ENCODE measurements around the gene MYRIP.
A peak's percentile ranks its signal among the peaks of the same experiment; 100 is the strongest.
"Not testable (repeated sequence)": the region's sequence is repeated elsewhere in the genome, so short reads cannot be mapped to it uniquely, and the experiment has no call there.

Gene MYRIP

DNA sequence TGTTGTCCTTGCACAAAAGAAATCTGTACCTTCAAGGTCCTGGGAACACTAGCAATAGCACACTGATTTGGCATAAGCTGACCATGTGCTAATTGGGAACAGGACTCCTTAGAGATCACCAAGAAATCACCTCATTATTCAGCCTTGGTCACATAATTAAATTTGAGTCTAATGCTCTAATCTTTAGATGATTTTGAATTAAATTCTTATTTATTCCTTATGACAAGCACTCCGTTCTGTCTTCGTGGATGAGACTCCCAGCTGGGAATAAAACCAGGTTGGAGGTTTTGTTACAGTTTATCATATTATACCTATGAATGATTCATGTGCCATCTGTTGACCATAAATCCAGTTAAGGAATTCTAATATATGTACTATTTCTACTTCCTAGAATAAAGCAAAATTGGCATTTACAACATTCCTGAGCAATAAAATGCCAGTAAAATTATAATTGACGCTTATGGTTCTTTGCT is 162.2 kb downstream of the MYRIP start:
- DNase-seq (ENCODE audit: low spot score), result no peak

DNA sequence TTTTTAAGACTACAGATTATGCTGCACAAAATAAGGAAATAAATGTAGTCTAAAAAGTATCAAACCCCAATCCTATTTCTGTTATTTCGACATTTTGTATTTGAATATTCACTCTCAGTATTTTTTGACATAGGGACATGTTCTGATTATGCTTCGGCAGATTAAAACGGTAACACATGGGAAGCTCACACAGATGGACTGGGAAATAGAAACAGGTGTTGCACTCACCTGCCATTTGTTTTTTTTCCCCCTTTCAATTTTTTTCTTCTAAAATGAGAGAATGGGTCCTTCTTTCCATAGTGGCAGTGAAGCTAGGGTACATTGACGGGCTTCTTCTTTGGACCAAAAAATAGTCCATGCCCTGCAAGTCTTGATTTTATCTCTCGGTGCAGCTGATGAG is 163.1 kb downstream of the MYRIP start:
- no peak for DNase-seq (ENCODE audit: low spot score)

DNA sequence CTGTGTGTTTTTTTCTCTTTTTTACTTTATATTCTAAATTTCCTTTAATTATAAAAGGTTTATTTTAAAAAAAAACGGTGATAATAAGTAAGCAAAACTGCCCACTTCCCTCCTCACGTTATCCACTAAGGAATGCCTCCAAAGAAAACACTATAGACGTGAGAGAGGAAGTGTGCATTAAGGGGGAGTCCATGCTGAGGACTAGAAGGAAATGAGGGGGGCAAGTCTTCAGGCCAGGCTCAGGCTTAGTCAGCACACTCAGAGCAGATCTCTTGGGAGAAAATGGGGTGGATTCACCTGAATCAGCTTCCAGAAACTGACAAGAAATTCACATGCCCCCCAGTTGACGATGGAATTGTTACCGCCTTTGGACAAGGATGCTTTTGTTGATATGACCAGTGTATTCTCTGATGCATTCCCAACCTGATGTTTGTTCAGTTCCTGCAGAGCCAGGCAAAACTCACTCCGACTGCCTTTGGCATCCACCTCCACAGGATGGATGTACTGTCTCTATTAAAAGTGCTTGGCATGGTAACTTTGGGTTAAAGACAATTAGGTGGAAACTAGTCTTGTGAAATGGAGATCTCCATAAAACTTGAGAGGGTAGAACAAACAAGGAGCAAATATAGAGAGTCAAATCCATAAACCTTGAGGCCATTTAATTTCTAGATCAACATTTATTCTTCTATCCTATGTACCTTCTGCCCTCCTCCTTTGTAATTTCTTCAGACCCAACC is 167.8 kb downstream of the MYRIP start:
- DNase-seq (ENCODE audit: low spot score), result no peak

DNA sequence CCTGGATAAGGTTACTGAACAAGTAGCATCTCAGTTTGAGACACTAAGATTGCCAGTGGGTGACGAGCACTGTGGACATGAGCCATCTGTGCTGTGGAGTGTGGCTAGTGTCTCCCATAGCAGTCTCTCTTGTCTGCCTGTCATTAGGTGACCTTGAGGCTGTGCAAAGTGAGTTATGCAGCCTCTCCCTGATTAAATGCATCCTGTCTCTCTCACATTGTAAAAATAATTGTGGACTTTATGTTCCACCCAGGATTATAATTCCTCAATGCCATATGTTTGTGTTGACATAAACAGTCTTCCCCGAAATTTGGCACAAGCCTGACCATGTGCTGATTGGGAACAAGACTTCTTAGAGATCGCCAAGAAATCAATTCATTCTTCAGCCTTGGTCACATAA is 168.9 kb downstream of the MYRIP start:
- no peak for DNase-seq (ENCODE audit: low spot score)

DNA sequence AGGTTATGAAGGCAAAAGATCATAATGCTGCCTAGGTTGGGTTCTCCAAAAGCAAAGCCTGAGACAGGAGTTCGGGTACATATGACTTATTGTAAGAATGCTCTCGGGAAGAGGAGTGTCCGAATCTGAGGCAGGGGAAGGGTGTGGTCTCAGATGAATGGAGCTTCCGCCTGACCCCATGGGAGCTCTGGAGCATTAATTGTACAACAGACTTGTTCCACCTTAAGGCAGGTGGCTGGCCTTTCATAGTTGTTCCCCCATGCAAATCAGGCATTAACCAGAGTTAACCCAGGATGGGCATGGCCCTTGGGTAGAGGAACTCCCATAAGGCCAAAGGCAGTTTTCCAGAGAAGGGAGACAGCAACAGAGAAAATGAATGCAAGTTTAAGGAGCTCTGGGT is 170.6 kb downstream of the MYRIP start:
- DNase-seq (ENCODE audit: low spot score), result no peak

DNA sequence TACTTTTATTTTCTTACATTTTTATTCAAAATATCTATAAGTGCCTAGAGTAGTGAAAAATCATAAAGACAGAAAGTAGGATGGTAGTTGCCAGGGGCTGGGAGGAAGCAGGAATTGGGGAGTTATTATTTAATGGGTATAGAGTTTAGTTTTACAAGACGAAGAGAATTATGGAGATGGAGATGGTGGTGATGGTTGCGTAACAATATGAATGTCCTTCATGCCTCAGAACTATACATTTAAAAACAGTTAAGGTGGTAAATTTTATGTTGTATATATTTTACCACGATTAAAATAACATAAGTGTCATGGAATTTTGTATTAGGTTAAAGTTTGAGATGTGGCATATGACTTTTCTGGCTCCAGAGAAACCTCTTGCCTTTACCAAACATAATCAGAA is 171.4 kb downstream of the MYRIP start:
- DNase-seq (ENCODE audit: low spot score), result no peak

DNA sequence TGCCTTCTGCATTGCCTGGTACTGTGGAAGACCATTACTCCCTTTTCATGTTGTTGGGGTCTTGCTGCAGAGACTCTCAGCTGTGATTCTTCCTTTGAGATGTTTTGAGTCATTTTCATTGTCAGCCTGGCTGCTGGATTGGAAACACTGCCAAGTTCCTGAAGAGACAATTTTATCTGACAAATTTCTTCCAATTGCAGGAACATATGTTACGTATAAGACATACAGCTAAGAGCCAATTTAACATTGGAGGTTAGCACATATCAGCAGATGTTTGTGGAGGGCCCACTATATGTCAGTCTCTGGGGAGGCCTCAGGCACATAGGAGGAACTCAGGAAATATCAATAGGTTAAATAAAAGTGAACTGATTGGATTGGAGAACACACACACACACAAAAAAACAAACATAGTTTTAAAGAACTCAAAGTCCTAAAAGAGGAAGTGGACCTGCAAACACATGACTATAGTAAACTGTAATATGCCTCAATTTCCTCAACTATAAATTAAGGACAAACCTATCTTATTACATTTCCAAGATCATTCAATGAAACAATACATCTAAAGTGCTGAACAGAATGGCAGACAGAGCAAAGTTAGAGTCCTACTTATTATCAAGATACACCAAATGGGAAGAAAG is 172.3 kb downstream of the MYRIP start:
- DNase-seq (ENCODE audit: low spot score), result no peak

DNA sequence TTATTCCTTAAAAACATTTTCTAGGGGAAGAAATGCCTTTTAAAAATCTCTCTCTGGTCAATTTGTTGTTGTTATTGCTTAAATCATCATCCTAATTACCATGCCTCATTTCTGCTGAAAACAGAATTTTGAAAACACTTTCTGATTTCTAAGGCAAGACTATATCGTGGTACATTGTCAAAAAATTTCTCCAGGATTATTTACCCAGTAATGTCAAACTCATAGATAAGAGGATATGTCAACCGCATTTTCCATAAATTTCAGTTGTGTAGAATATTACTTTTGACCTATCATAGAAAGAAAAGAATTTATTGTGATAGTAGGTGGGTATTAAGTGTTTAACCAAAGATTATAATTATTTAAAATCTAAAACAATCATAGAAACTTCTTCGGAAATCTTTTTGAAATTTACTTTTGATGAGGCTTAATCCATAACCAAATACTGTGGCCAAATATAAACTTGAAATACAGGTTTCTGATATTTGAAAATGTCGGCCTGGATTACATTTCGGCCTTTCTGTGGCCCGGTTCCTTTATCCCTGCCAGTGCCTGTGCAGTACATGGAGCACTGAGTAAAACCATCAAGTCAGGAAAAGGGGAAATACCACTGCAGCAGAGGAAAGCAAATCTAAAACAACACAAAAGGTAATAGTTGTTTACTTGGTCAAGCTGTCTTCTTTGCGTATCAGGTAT is 173.4 kb downstream of the MYRIP start:
- no peak for DNase-seq (ENCODE audit: low spot score)

DNA sequence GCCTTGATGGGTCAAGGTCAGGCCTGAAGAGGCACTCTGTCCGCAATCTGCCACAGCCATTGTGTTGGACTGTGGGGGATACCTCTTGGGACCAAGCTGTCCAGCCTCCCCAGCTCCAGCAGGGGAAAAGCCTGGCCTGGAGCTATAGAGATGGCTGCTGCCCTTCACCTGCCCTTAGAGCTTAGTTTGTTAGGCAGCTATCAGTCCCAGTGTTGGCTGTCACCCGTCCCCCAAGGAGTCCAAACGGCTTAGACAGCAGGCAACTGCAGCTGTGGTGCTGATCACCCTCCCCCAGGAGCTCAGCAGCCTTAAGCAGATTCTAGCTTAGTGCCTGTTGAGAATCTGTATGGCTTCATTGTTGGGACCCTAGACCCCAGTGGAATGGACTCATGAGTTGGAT is 180.3 kb downstream of the MYRIP start:
- DNase-seq (ENCODE audit: low spot score), result no peak

DNA sequence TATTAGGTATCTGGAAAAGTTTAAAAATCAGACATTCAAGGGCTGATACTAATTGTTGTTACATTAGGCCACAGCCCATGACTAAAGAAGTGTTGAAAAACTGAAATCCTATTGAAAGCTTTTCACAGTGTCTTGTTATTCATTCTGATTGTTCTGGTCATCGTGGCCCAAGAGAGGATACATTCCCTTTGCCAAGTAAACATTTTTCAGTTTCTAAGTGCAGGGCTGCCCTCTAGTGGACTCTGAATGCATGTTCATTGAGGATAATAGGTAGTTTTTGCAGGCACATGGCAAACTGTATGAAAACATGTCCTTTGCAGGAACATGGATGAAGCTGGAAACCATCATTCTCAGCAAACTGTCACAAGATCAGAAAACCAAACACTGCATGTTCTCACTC is 181.1 kb downstream of the MYRIP start:
- peak; percentile 57 for DNase-seq (ENCODE audit: low spot score)

DNA sequence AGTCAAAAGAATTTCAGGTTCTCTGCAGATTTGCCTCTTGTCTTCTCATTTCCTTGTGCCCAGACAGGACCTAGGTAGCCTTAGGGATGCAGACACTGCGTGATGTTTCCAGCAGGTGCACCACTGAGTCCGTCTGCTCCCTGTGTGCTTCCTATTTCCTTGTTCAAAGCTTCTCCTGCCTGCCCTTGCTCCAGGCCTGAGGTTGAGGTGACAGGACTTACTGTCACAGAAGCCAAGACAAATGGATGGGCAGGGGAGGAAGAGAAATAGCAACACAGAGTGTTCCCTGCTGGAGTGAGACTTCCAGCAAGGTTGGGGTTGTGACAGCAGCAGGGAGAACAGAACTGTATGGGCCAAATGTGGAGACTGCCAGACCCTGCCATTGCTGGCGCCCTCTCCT is 199.4 kb downstream of the MYRIP start:
- no peak for DNase-seq (ENCODE audit: low spot score)

DNA sequence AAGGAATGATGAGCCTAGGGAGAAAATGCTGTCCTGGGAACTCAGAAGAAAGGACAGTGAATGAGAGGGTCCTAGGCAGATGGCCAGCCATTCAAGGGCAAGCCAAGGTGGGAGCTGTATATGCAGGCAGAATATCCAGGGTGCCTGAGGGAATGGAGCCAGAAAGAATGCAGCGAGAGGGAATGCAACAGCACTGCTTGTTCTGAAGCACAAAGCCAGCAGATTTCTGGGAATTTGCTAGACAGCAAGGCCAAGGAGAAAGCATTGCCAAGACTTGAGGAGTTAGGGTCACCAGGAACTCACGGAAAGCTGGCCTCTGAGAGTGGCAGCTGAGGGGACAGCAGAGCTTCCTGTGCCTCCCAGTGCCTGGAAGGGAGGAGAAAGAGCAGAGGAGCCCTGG is 200.6 kb downstream of the MYRIP start:
- DNase-seq (ENCODE audit: low spot score), result no peak

DNA sequence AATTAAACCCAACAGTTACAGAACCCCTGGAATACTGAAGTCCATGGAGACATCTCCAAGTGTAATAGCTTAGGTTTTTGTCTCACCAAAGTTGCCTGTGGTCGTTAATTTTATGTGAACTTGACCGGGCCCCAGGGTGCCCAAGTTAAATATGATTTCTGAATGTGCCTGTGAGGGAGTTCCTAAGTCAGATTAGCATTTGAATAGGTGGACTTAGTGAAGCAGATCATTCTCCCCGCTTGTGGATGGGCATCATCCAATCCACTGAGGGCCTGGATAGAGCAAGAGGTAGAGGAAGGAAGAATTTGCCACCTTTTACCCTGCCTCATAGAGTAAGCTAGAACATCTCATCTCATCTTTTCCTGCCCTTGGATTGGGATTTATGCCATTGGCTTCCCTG is 203.0 kb downstream of the MYRIP start:
- no peak for DNase-seq (ENCODE audit: low spot score)

DNA sequence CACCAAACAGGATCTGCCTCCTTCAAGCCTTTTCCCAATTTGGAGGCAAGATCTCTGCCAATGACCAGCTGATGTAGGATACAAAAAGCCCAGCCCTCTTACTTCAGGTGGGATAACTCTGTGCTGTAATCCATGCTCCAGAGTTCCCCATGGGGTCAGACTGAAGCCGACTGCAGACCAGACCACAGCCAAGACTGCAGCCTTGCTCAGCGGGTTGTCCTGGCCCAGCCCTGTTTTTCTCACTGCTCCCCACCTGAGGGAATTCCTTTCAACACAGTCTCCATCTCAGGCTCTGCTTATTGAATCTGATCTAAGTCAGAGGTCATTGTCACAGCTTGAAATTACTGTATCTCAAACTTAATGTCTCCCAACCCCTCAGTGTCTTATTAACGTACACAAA is 207.0 kb downstream of the MYRIP start:
- DNase-seq (ENCODE audit: low spot score), result no peak

DNA sequence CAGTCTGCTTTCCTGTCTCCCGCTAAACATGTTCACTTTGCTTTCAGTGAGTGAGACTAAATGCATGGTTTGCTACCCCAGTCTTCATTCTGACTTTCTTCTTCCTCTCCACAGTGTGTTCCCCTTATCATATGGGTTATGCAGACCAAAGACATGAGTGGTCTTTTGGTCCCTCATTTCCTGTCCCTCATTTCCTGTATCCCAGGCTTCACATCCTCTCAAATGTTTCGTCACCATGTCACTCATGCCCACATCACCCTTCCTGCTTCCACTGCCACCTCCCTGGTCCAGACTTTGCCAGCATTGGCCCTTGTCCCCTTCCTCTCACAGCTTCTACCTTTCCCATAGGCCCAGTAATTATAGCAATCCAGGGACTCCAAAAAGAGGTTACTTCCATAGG is 209.0 kb downstream of the MYRIP start:
- DNase-seq (ENCODE audit: low spot score), result peak; percentile 27

DNA sequence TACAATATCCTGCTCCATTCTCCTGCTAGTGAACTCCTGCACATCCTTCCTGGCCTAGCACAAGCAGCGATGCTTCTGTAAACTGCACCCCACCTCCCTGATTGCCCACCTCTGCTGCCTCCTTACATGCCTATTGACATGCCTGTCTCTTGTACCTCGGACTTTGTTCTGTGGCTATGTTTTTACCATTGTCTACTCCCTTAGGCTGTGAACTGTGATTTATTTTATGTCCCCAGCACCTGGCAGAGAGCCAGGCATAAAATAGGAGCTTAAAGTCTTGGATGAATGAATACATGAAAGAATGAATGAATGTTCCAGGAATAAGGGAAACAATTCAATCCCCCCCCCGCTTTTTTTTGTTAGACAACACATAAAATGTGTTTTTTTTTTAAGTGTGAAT is 210.0 kb downstream of the MYRIP start:
- no peak for DNase-seq (ENCODE audit: low spot score)

DNA sequence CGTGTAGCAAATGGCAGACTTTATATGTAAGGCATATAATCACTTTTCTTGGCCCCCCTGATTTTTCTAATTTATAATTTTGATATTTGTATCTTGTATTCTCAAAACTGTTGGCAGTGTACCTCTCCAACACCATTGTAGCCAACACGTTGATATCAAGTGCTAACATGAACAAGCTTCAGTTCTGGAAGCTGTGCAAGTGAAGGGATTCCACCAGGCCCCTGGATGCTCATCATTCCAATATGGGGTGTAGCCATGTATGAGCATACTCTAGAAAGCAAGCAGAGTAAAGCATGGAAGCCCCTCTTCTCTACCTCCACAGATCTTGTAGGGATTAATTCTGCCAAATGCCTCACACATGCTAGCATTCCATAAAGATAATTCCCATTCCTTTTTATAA is 211.3 kb downstream of the MYRIP start:
- no peak for DNase-seq (ENCODE audit: low spot score)

DNA sequence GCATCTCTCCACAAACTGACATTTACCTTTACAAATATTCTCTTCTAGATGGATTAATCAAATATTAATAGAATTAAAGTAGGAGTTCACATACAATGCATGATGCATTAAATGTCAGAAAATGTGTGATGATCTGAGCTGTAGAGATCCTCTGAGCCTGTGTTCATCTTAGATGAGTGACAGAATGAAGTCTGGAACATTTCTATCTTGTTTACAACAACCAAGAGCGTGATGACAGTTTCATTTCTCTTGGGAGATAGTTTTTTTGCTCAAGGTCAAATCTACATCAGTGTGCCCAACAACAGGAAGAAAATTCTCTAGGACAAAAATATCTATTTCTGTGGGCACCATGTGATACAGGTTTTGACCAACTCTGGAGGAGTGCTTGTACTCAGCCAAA is 211.9 kb downstream of the MYRIP start:
- DNase-seq (ENCODE audit: low spot score), result no peak

DNA sequence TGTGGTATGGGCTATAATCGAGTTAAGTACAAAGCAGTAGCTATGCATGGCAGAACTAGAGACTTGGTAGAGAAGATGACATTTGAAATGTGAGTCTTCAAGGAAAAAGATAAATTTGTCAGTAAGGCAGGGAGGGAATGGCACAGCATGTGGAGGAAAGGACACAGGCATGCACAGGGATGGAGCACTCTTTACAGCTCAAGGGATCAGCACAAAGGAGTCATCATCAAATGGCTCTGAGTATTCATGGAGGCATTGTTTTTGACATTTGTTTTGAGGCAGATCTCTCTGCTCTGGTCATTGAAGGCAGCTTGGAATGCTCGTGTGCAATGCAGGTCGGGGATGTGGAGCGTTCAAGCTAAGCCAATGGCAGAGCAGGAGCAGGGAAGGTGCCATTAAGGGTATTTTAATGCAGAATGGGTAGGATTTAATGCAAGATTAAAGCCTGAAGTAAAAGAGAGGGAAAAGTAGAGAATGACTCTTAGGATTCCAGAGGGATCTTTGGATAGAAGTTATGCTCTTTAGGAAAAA is 213.0 kb downstream of the MYRIP start:
- no peak for DNase-seq (ENCODE audit: low spot score)

DNA sequence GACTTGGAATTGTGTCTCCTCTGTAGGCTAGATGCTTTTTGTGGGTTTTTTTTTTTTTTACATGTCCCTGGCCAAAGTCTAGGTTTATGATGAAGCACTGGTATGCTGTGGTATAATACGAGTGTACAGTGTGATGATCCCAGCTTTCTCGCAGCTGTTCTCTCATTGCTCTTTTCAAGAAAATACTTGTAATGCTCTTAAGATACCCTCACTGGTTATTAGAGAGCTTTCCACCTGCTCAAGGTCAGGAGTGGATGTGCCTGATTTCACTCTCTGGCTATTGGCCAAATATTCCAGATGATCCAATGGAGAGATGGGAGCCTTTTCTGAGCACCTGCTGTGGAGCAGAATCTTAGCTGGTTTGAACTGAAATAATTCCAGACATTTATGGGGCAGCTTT is 215.1 kb downstream of the MYRIP start:
- DNase-seq (ENCODE audit: low spot score), result no peak

DNA sequence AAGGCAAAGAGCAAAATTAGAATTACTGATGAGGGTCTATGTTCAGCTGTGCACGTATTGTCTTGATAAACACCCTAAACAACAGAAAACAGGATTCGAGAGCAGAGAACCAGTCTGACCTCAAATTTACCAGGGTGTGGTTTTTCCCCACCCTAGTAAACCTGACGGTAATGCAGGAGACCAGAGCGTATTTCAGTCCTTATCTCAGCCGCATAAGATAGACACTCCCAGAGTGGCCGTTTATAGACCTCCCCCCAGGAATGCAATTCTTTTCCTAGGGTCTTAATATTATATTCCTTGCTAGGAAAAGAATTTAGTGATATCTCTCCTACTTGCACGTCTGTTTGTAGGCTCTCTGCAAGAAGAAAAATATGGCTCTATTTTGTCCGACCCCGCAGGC is 216.5 kb downstream of the MYRIP start:
- not testable (repeated sequence) for DNase-seq (ENCODE audit: low spot score)

DNA sequence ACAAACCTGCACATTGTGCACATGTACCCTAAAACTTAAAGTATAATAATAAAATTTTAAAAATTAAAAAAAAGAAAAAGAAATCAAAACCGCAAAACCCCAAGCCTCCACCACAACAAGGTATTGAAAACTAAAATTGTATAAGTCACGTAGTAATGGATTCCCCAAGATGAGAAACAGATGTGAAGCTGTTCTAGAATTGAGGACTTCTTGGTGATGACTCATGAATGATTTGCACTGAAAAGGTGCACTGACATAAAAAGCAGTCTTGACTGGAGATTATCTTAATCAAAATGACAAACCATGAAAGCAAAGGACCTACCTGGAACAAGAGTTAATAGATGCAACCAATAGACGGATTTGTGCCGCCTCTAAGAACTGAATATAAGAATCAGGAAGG is 225.8 kb downstream of the MYRIP start:
- no peak for DNase-seq (ENCODE audit: low spot score)

DNA sequence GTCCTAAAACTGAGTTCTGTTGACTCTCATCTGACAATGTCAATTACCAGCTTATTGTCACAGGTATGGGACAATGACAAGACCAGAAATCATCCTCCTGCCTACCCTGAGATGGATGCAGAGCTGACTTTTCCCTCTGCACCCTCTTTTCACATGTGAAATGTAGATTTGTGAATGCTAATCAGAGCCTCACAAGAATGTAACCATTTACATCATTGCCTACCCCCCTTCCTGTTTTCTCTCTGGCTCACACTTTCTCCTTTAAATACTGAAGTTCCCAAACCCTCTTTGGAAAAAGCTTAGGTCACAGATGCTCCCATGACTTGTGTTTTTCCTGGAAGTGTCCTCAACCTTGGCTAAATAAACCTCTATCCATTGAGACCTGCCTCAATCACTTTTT is 228.2 kb downstream of the MYRIP start:
- DNase-seq (ENCODE audit: low spot score), result no peak
